GM18520 (cell line): ENCODE results near the gene NUP50.

Experiments used
- ATAC-seq: cut with Tn5 transposase; IDR thresholded peaks from one replicate; pipeline ENCODE4 v1.9.1; 2021; ENCODE audit not compliant: unreplicated experiment

Gene NUP50

GRCh38 chr22:45192701-45193187, 29.0 kb downstream of the NUP50 start:
- no peak for ATAC-seq

- no peak for ATAC-seq
These were observed 31.0 kb downstream of the NUP50 start for GRCh38 chr22:45194686-45195085.

GRCh38 chr22:45195616-45196015, 31.9 kb downstream of the NUP50 start:
- no peak for ATAC-seq

- ATAC-seq: no peak
These were observed 32.6 kb downstream of the NUP50 start for GRCh38 chr22:45196308-45196707.

GRCh38 chr22:45196926-45197605, 33.3 kb downstream of the NUP50 start:
- no peak for ATAC-seq

GRCh38 chr22:45197606-45198462, 34.1 kb downstream of the NUP50 start:
- ATAC-seq: no peak

GRCh38 chr22:45198463-45198795, 34.7 kb downstream of the NUP50 start:
- ATAC-seq: no peak

- ATAC-seq: no peak
These were observed 36.0 kb downstream of the NUP50 start for GRCh38 chr22:45199723-45200122.

- no peak for ATAC-seq
These were observed 36.5 kb downstream of the NUP50 start for GRCh38 chr22:45200230-45200629.

GRCh38 chr22:45200860-45201511, 37.3 kb downstream of the NUP50 start:
- no peak for ATAC-seq

GRCh38 chr22:45201678-45202332, 38.1 kb downstream of the NUP50 start:
- ATAC-seq: no peak

GRCh38 chr22:45202333-45203149, 38.8 kb downstream of the NUP50 start:
- no peak for ATAC-seq

GRCh38 chr22:45203150-45203951, 39.6 kb downstream of the NUP50 start:
- no peak for ATAC-seq

- no peak for ATAC-seq
These were observed 40.5 kb downstream of the NUP50 start for GRCh38 chr22:45204241-45204640.

- no peak for ATAC-seq
These were observed 41.1 kb downstream of the NUP50 start for GRCh38 chr22:45204819-45205218.

- ATAC-seq: no peak
These were observed 41.7 kb downstream of the NUP50 start for GRCh38 chr22:45205276-45205925.

- no peak for ATAC-seq
These were observed 42.5 kb downstream of the NUP50 start for GRCh38 chr22:45206233-45206632.

- no peak for ATAC-seq
These were observed 43.8 kb downstream of the NUP50 start for GRCh38 chr22:45207533-45207932.

GRCh38 chr22:45207981-45208664, 44.4 kb downstream of the NUP50 start:
- no peak for ATAC-seq
